Ishikawa (cell line): Measurements from ENCODE around the gene TMSB4X.

ENCODE experiments used
- CEBPB ChIP-seq: IDR thresholded peaks from 2 replicates; pipeline ENCODE4 v1.6.1; 2012
- CREB1 ChIP-seq: IDR thresholded peaks from 2 replicates; pipeline ENCODE4 v1.6.1; 2012; ENCODE audit warnings: low read depth
- EGR1 ChIP-seq: IDR thresholded peaks from 2 replicates; pipeline ENCODE4 v1.6.1; 2012
- EP300 ChIP-seq: IDR thresholded peaks from 2 replicates; pipeline ENCODE4 v1.6.1; 2012; ENCODE audit warnings: borderline replicate concordance
- FOXM1 ChIP-seq: IDR thresholded peaks from 2 replicates; pipeline ENCODE4 v1.6.1; 2012; ENCODE audit warnings: low read depth, borderline replicate concordance
- MAX ChIP-seq: IDR thresholded peaks from 2 replicates; pipeline ENCODE4 v1.6.1; 2012
- NFIC ChIP-seq: IDR thresholded peaks from 2 replicates; pipeline ENCODE4 v1.6.1; 2012
- RAD21 ChIP-seq: IDR thresholded peaks from 2 replicates; pipeline ENCODE4 v1.6.1; 2012; ENCODE audit warnings: low read depth
- REST ChIP-seq: IDR thresholded peaks from 2 replicates; pipeline ENCODE4 v1.6.1; 2012; ENCODE audit warnings: low read depth, mild to moderate bottlenecking
- TAF1 ChIP-seq: IDR thresholded peaks from 2 replicates; pipeline ENCODE4 v1.6.1; 2012; ENCODE audit warnings: low read depth, mild to moderate bottlenecking
- TCF12 ChIP-seq: IDR thresholded peaks from 2 replicates; pipeline ENCODE4 v1.6.1; 2012; ENCODE audit warnings: low read depth
- TEAD4 ChIP-seq: IDR thresholded peaks from 2 replicates; pipeline ENCODE4 v1.6.1; 2012
- USF1 ChIP-seq: IDR thresholded peaks from 2 replicates; pipeline ENCODE4 v1.6.1; 2012
- YY1 ChIP-seq: IDR thresholded peaks from 2 replicates; pipeline ENCODE4 v1.6.1; 2012; ENCODE audit warnings: low read depth
- ZBTB7A ChIP-seq: IDR thresholded peaks from 2 replicates; pipeline ENCODE4 v1.6.1; 2012; ENCODE audit warnings: low read depth

Gene TMSB4X

GRCh38 chrX:12985331-12985730 is 10.4 kb downstream of the TMSB4X start:
- TF ChIP-seq FOXM1 (no peak), USF1 (no peak), ZBTB7A (no peak), TCF12 (no peak), TEAD4 (no peak), EGR1 (no peak), RAD21 (no peak)

GRCh38 chrX:12986164-12986779 is 11.4 kb downstream of the TMSB4X start:
- TF ChIP-seq REST = no peak
- TF ChIP-seq TAF1 = no peak
- TF ChIP-seq EGR1 = no peak
- TF ChIP-seq YY1 = no peak
- TF ChIP-seq USF1 = no peak
- TF ChIP-seq CREB1 = no peak
- no peak for TF ChIP-seq EP300
- no peak for TF ChIP-seq NFIC
- no peak for TF ChIP-seq TEAD4
- no peak for TF ChIP-seq CEBPB

GRCh38 chrX:12986886-12987285 is 12.0 kb downstream of the TMSB4X start:
- TF ChIP-seq FOXM1 (no peak), RAD21 (no peak), ZBTB7A (no peak), USF1 (no peak), CREB1 (no peak), YY1 (no peak), EGR1 (no peak)

GRCh38 chrX:12987340-12987739 is 12.4 kb downstream of the TMSB4X start:
- TF ChIP-seq USF1 (no peak), FOXM1 (no peak), YY1 (no peak), NFIC (no peak), TEAD4 (no peak), EGR1 (no peak), REST (no peak), MAX (no peak), CEBPB (no peak), RAD21 (no peak), EP300 (no peak), TCF12 (no peak), TAF1 (no peak), CREB1 (no peak), ZBTB7A (no peak)

GRCh38 chrX:12987900-12988594 is 13.1 kb downstream of the TMSB4X start:
- TF ChIP-seq TCF12 (no peak), EGR1 (no peak), NFIC (no peak), TAF1 (no peak), ZBTB7A (no peak), TEAD4 (no peak), REST (no peak)
